GM12874 (cell line): ENCODE data around the gene TMPRSS12.

Experiments used
- CTCF ChIP-seq: IDR thresholded peaks from 2 replicates; pipeline ENCODE4 v1.5.1; 2011; ENCODE audit warnings: low read depth, mild to moderate bottlenecking, control low read depth, low read length, moderate library complexity; ENCODE audit not compliant: insufficient read depth

TMPRSS12 gene

GRCh38 chr12:50825372-50825838 is 17.3 kb upstream of the TMPRSS12 start:
- TF ChIP-seq CTCF, result no peak

- no peak for TF ChIP-seq CTCF
Measured at GRCh38 chr12:50828121-50828520, 14.6 kb upstream of the TMPRSS12 start.

GRCh38 chr12:50828886-50829285 is 13.8 kb upstream of the TMPRSS12 start:
- TF ChIP-seq CTCF, result no peak

GRCh38 chr12:50839042-50839441 is 3.7 kb upstream of the TMPRSS12 start:
- TF ChIP-seq CTCF, result no peak

- TF ChIP-seq CTCF, result no peak
Measured at GRCh38 chr12:50840809-50841487, 1.8 kb upstream of the TMPRSS12 start.

GRCh38 chr12:50841716-50842531 is 802 bp upstream of the TMPRSS12 start:
- no peak for TF ChIP-seq CTCF

- no peak for TF ChIP-seq CTCF
Measured at GRCh38 chr12:50845021-50845647, 2.4 kb downstream of the TMPRSS12 start.
